Measurements from ENCODE around the gene CDNF. TPM values are rescaled to one million over a fixed set of nuclear protein-coding genes. Genes with fewer than 3 reads are reported as not detected.
A peak's percentile ranks its signal among the peaks of the same experiment; 100 is the strongest.

Gene CDNF
- polyA plus RNA-seq, 2 of the 4 experiments (the other 2 are of a cell fraction) = 1.6 to 2.0 TPM

- ATAC-seq = no peak
- Histone ChIP-seq H3K4me3 (no peak overlapping the region), H3K27ac (peak overlapping the region; percentile 88 to 92; a peak in 5 of 6 replicates), H3K4me2 (no peak overlapping the region), H3K9me3 (peaks cover 13% of the 10 kb centered on the region), H3K4me1 (peaks cover 37% of the 10 kb centered on the region)
- CTCF ChIA-PET = interaction anchor here (0.6 to 1.0 kb wide), 2 partner anchors 18 to 31 kb away, joined by 3 read pairs; no protein-coding TSS in a partner anchor
- 82% methylated on average over 5 of the region's 5 CpGs for WGBS (ENCODE audit: missing lambda C conversion rate)
- peak; percentile 94 for FAIRE-seq
- TF ChIP-seq NPAS2 (CRISPR knock-in tag; IDR thresholded peaks at IDR 0.05; ENCODE audit: borderline replicate concordance) = no peak
- no peak for TF ChIP-seq CBX2 (IDR thresholded peaks at IDR 0.05; ENCODE audit: borderline replicate concordance, low read depth)
- peak in 1 of 2 experiments; percentile 46; a peak in 1 of 4 replicates for TF ChIP-seq CEBPB (IDR thresholded peaks at IDR 0.05)
- DNase-seq (ENCODE audit: low read depth in 1 of 2, low spot score in 1 of 2) = no peak
- POLR2A ChIA-PET = interaction anchor here (0.8 kb wide), 1 partner anchor 35 kb away, joined by 3 read pairs; no protein-coding TSS in a partner anchor
Observed at GRCh38 chr10:14784459-14785055, 53.3 kb downstream of the CDNF start.

GRCh38 chr10:14782691-14783363 is 55.0 kb downstream of the CDNF start:
- Histone ChIP-seq H3K4me1 (peaks cover 51% of the 10 kb centered on the region), H3K4me3 (no peak overlapping the region), H3K4me2 (peak overlapping the region; percentile 77), H3K9me3 (peaks cover 13% of the 10 kb centered on the region), H3K27ac (peak overlapping the region; percentile 88 to 92)
- peak; percentile 98 to 100 for ATAC-seq
- ChIA-PET POLR2A (interaction anchor here (0.7 kb wide), 2 partner anchors 94 to 169 kb away, joined by 4 to 13 read pairs; no protein-coding TSS in a partner anchor), CTCF (interaction anchor here (0.7 kb wide), 1 partner anchor 40 kb away, joined by 3 read pairs; no protein-coding TSS in a partner anchor)
- peak; percentile 92 to 98 for DNase-seq (ENCODE audit: low read depth in 1 of 2, low spot score in 1 of 2)
- WGBS (ENCODE audit: missing lambda C conversion rate) = 11% methylated on average over 9 of the region's 9 CpGs
- peak; percentile 99 for FAIRE-seq
- TF ChIP-seq SMC3 (IDR thresholded peaks at IDR 0.05) (peak; percentile 45; the same call in 2 of the 3 replicates), ZNF302 (CRISPR knock-in tag; IDR thresholded peaks at IDR 0.05) (0 out of 2 replicates have a peak, but pooled peaks have one; percentile 79), HOXA7 (CRISPR knock-in tag; IDR thresholded peaks at IDR 0.05) (peak; percentile 57; the same call in 1 of the 2 replicates), EP300 (IDR thresholded peaks at IDR 0.05) (peak; percentile 63 to 66; a peak in 2 of 5 replicates), ESRRA (IDR thresholded peaks at IDR 0.05; ENCODE audit: borderline replicate concordance, low read length) (peak; percentile 73; the same call in 1 of the 2 replicates), ELK1 (IDR thresholded peaks at IDR 0.05; ENCODE audit: low read depth, low read length) (no peak), JUNB (IDR thresholded peaks at IDR 0.05) (peak; percentile 84), POLR2AphosphoS2 (conservative IDR thresholded peaks at IDR 0.05; ENCODE audit: low read length) (no peak), MAZ (IDR thresholded peaks at IDR 0.05; ENCODE audit: borderline replicate concordance, low read depth, low read length) (no peak), RCOR1 (IDR thresholded peaks at IDR 0.05; ENCODE audit: low read depth, low read length) (no peak), MAFK (IDR thresholded peaks at IDR 0.05; ENCODE audit: partially characterized antibody) (peak; percentile 31), HEYL (CRISPR knock-in tag; IDR thresholded peaks at IDR 0.05) (peak; percentile 56; the same call in 1 of the 2 replicates), GATA3 (IDR thresholded peaks at IDR 0.05; ENCODE audit: borderline replicate concordance) (peak; percentile 73; the same call in 1 of the 2 replicates), HOXB13 (CRISPR knock-in tag; IDR thresholded peaks at IDR 0.05; ENCODE audit: low read depth) (0 out of 2 replicates have a peak, but pooled peaks have one; percentile 46), E2F6 (IDR thresholded peaks at IDR 0.05; ENCODE audit: borderline replicate concordance, low read depth) (peak; percentile 17; the same call in 1 of the 2 replicates), JUN (IDR thresholded peaks at IDR 0.05) (peak; percentile 79 to 93), REST (IDR thresholded peaks at IDR 0.05) (0 out of 2 replicates have a peak, but pooled peaks have one; percentile 20), PBX3 (IDR thresholded peaks at IDR 0.05) (0 out of 2 replicates have a peak, but pooled peaks have one; percentile 33), POLR2A (IDR thresholded peaks at IDR 0.05; ENCODE audit: low read length) (peak; percentile 15; the same call in 1 of the 2 replicates), CHD2 (IDR thresholded peaks at IDR 0.05; ENCODE audit: low read length, partially characterized antibody) (no peak), HOXB5 (CRISPR knock-in tag; IDR thresholded peaks at IDR 0.05) (no peak; the same call in 1 of the 2 replicates), FOSL2 (IDR thresholded peaks at IDR 0.05) (peak; percentile 70), FOSL2 (CRISPR knock-in tag; IDR thresholded peaks at IDR 0.05) (peak; percentile 95), RAD21 (conservative IDR thresholded peaks at IDR 0.05 in 1 of 2, IDR thresholded peaks at IDR 0.05 in 1 of 2) (peak in 1 of 2 experiments; percentile 55; a peak in 4 of 5 replicates), USF2 (IDR thresholded peaks at IDR 0.05) (no peak)
